ENCODE measurements around the gene IGSF6.
"Not testable (repeated sequence)": the region's sequence is repeated elsewhere in the genome, so short reads cannot be mapped to it uniquely, and the experiment has no call there.

IGSF6 gene

DNA sequence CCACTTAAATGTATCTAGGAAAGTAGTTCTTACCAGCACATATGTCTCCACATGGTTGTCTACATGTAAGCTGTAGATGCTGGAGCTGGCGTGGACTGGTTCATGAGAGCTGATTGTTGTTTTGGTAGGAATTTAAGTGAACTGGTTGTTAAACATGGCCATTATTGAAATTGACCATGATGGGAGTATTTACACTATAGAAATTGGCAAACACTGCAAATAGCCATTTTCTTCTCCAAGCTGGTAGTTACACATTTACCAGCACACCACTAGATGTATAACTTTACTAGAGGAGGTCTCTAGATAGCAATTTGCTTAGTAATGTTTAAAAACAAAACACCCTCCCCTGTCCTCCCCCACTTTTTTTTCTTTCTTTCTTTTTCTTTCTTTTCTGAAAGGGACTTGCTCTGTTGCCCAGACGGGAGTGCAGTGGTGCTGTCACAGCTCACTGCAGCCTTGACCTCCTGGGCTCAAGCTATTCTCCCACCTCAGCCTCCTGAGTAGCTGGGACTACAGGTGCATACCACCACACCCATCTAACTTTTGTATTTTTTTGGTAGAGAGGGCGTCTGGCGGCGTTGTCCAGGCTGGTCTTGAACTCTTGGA lies 24.2 kb downstream of the IGSF6 start:
- DNase-seq, result no peak

GRCh38 chr16:21626659-21627277 lies 25.6 kb downstream of the IGSF6 start:
- DNase-seq, result peak; percentile 97

GRCh38 chr16:21625026-21625425 lies 27.4 kb downstream of the IGSF6 start:
- DNase-seq, result no peak

DNA sequence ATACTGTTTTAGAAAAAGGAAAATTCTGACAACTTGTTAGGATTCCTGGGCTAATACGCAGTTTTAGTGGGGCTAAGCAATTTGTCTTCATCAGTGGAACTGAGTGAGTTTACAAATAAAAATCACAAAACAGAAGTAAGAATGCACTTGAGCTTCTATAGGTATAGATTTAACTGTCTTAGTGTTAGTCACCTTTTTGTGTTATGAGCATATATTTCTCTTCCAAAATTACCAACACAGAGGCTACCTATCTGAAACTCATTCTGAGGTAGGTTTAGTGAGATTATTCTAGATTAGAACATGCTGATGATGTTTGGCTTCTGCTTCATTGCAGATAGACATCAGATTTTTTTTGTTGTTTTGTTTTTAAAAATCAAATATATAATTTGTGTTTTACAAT lies 29.9 kb downstream of the IGSF6 start:
- DNase-seq, result no peak

GRCh38 chr16:21620592-21620991 lies 31.8 kb downstream of the IGSF6 start:
- DNase-seq, result no peak

DNA sequence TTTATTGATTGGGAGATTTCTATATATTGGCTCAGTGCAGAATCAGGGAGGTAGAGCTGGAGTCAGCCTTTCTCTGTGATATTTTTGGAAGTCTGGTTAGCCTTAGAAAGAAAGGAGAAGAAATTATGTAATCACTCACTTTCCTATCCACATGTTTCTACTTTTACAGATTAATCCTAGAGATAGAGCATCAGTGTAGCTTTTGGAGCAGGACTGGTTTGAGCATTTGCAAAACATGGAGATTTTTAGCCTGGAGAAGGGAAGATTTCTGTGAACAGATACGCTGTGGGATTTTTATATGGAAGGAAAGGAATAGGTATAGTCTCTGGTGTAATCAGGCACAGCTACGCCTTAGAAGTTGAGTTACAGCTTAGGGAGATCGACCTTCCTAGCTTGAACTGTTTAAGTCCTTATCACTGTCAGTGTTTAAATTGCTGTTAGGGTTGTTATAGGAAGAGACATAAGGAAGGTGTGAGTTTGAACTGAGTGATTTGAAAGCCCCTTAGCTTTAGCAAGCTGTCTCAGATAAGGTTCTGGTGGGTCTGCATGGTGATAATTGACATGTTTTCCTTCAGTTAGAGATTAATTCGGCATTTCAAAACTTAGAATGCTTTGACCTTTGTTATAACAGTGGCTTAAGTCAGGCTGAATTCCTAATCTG lies 32.5 kb downstream of the IGSF6 start:
- no peak for DNase-seq

DNA sequence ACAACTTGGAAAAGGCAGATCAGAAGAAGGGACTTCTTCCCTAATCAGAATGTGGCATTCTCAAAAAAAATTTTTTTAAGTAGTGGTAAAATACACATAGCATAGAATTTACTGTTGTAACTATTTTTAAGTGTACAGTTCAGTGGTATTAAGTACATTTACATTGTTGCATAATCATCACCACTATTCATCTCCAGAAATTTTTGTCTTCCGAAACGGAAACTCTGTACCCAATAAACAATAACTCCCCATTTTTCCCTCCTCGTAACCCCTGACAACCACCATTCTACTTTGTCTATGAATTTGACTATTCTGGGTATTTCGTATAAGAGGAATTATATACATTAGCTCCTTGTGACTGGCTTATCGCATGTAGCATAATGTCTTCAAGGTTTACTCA lies 34.1 kb downstream of the IGSF6 start:
- DNase-seq, result no peak

GRCh38 chr16:21617607-21618006 lies 34.8 kb downstream of the IGSF6 start:
- DNase-seq, result no peak

DNA sequence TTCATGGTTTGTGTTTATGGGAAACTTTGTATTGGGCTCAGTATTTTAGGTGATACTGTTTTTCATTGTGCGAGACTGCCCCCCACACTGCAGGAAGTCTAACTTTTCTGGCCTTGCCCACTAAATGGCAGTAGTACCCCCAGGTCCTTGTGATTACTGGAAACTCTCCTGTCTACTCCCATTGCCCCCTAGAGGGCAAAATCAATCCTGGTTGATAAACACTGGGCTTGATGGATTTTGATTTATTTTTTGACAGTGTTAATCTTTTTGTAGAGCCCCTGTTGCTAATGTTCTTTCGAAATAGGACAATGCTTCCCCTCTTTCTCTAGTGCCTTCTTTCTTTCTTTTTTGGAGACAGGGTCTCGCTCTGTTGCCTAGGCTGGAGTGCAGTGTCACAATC lies 37.5 kb downstream of the IGSF6 start:
- DNase-seq, result no peak

DNA sequence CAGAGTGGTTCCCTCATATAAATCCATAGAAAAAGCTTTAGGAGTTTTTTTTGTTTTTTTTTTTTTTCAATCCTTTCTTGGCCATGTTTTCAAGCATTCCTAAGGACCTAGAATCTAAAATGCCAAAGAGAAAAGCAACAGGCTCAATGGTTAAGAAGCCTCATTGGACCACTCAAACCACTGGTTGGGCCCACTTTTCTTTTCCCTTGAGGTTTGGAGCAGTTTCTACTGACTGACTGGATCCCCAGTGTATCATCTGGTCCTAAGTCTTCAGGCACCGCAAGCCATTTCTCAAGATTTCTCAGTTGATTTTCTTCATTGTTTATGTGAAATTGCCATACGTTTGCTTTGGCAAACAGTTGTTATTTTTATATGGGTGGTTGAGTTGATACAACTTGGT lies 38.6 kb downstream of the IGSF6 start:
- no peak for DNase-seq

GRCh38 chr16:21613361-21613760 lies 39.0 kb downstream of the IGSF6 start:
- DNase-seq, result no peak

GRCh38 chr16:21611556-21612384 lies 40.6 kb downstream of the IGSF6 start:
- peak; percentile 27 for DNase-seq

DNA sequence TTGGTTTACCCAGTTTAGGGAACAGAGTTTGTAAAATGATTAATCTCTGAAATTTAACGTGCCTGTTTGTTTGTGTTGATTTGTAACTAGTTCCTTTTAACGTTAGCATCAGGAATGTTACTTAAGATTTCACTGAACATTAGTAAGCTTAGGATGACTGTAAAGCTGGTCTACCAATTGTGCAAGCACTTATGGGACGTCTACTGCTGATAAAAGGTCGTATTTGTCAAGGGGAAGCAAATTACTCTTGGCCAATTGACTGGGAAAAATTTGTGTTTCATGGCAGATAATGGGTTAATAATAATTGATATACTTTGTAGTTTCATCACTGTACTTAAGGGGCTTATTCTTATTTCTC lies 41.2 kb downstream of the IGSF6 start:
- peak; percentile 70 for DNase-seq

- no peak for DNase-seq
Measured at GRCh38 chr16:21610766-21611165, 41.6 kb downstream of the IGSF6 start.

- no peak for DNase-seq
Measured at GRCh38 chr16:21610006-21610544, 42.3 kb downstream of the IGSF6 start.

GRCh38 chr16:21608639-21609328 lies 43.6 kb downstream of the IGSF6 start:
- DNase-seq, result peak; percentile 13

DNA sequence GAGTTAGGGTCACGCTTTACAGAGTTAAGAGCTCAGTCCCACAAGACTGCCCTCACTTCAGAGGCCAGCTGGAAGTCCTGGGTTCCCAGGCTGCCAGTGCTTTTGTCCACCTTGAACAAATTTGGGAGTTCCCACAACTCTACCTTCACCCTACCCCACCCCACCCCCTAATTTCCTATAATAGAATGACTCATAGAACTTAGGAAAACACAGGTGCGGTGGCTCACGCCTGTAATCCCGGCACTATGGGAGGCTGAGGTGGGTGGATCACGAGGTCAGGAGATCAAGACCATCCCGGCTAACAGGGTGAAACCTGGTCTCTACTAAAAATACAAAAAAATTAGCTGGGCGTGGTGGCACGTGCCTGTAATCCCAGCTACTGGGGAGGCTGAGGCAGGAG lies 46.6 kb downstream of the IGSF6 start:
- not testable (repeated sequence) for DNase-seq

DNA sequence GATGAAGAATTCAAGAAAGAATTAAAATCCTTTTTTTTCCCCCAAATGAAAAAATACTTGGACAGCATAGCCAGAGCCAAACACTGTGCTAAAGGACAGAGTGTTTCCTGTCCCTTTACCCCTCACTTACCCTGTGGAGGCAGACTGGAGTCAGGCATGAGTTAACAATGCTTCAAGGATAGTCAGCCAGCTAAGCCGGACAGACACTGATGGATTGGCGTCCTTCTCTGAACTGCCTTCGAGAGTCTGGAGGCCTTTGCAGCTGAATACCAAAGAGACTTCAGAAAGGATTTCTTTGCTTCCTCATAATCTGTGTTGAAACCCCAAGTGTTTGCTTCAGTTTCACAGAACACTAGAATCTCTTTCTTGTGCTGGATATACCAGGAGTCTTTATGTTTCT lies 48.5 kb downstream of the IGSF6 start:
- peak; percentile 11 for DNase-seq

GRCh38 chr16:21602785-21603184 lies 49.6 kb downstream of the IGSF6 start:
- DNase-seq, result no peak

GRCh38 chr16:21600031-21600773 lies 52.2 kb downstream of the IGSF6 start:
- DNase-seq, result peak; percentile 45

GRCh38 chr16:21599122-21600030 lies 53.0 kb downstream of the IGSF6 start, which contains the start of gene METTL9:
METTL9 (plus strand) TSS chr16:21599577; CDS start chr16:21599734, 157 bp downstream.
- DNase-seq, result peak; percentile 94

Data from HCEC 1CT (cell line).